ENCODE results near the gene ATRIP. TPM values are rescaled to one million over a fixed set of nuclear protein-coding genes. Genes with fewer than 3 reads are reported as not detected.

Gene ATRIP
- total RNA-seq, 1 experiment from 2014 or later: 16.1 TPM

DNA sequence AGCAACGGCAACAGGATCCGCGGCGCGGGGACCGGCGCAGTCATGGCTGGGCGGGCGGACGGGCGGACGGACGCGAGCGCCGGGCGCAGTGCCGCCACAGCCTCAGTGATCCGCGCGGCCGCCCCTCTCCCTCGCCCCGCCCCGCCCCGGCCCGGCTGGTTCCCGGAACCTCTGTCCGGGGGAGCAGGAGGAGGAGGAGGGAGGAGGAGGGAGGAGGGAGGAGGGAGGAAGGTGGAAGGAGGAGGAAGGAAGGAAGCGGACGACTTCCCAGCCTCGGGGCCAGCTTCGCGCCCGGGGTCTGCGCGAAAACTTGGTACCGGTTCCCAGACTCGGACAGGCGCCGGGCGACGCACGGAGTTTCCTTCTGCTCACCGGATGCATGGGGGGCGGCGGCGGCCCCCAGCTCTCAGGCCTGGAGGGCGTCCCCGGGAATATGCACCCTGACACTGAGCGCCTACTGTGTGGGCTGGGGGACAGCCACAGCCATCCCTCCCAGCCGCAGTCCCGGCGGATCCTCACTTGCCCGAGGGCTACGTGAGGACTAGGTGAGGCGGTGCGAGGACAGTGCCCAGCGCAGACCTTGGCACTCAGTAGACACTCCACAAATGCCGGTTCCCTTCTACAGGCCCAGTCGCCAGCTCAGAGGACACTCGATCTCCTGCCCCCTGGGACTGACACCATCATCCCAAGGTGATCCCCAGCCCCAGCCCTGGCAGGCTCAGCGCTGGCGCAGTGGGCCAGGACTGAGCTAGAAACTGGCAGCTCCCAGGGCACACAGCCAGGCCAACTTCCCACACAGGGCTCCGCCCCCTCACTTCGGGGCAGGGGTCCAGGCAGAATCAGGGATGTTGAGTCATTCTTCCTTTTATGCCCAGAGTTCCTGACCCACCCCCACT lies 57.8 kb downstream of the ATRIP start, which contains the start of gene SHISA5:
Gene SHISA5 (minus strand): TSS at position 124 of the 896 bp plus-strand sequence. CDS start 80 bp downstream, at position 44.
- Histone ChIP-seq H3K27me3 (ENCODE audit: low read length) (no peaks in the 10 kb centered on the region), H3K9me2 (replicated peaks; ENCODE audit: low read length) (no peaks in the 10 kb centered on the region), H3K9ac (ENCODE audit: low read length) (peak within 1 kb of the TSS; percentile 82), H2AFZ (ENCODE audit: low read length) (peak within 1 kb of the TSS; percentile 86), H4K20me1 (ENCODE audit: low read length) (no peaks in the 10 kb centered on the region), H3K4me3 (ENCODE audit: low read length) (peak within 1 kb of the TSS; percentile 84), H3K4me1 (ENCODE audit: insufficient read depth, low read length) (peaks cover 66% of the 10 kb centered on the region), H3K79me2 (ENCODE audit: low read length) (peaks cover 30% of the 10 kb centered on the region), H3K27ac (ENCODE audit: low read length) (peak within 1 kb of the TSS; percentile 64), H3F3A (ENCODE audit: low read length, unreplicated experiment) (peaks cover 5% of the 10 kb centered on the region), H3K4me2 (ENCODE audit: low read length) (peak within 1 kb of the TSS; percentile 97), H3K36me3 (ENCODE audit: low read depth, low read length) (no peaks in the 10 kb centered on the region), H3K9me3 (ENCODE audit: low read length) (no peaks in the 10 kb centered on the region)
- TSS peak; percentile 84 for BruUV-seq (replicated peaks)
- peak; percentile 63 for DNase-seq
- ChIA-PET CTCF (no interaction called here), POLR2A (ENCODE audit: unreplicated experiment) (interaction anchor here (0.7 kb wide), 1 partner anchor 15 kb away, joined by 4 read pairs; no protein-coding TSS in a partner anchor)
- no peak for TF ChIP-seq EZH2 (IDR thresholded peaks at IDR 0.05; ENCODE audit: low read length, unreplicated experiment)
- intact Hi-C loops (cut with micrococcal nuclease): no loop called here
- peak; percentile 39 for ATAC-seq

DNA sequence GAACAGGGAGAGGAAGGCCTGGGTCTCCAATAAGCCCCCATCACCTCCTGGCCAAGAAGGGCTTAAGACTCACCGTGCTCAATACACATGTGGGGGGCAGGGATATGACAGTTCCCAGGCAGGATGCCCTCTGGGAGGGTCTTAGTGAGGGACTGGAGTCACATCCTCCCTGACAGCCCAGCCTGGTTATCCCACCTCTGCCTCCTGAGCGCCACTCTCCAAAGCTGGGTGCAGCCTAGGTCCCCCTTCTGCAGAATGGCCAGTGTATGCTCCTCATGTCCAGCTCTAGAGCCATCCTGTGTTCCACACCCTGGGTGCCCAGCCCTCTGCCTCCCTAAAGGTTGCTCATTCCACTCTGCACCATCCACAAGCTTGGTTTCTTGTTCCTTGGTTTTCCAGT lies 58.6 kb downstream of the ATRIP start:
- no TSS peak for BruUV-seq (replicated peaks)
- no peaks in the 10 kb centered on the region for H4K20me1 ChIP-seq (ENCODE audit: low read length)
- H3K9ac ChIP-seq (ENCODE audit: low read length): no peak overlapping the region
- H3F3A ChIP-seq (ENCODE audit: low read length, unreplicated experiment): peaks cover 5% of the 10 kb centered on the region
- peaks cover 30% of the 10 kb centered on the region for H3K79me2 ChIP-seq (ENCODE audit: low read length)
- TF ChIP-seq, protein P1, sequence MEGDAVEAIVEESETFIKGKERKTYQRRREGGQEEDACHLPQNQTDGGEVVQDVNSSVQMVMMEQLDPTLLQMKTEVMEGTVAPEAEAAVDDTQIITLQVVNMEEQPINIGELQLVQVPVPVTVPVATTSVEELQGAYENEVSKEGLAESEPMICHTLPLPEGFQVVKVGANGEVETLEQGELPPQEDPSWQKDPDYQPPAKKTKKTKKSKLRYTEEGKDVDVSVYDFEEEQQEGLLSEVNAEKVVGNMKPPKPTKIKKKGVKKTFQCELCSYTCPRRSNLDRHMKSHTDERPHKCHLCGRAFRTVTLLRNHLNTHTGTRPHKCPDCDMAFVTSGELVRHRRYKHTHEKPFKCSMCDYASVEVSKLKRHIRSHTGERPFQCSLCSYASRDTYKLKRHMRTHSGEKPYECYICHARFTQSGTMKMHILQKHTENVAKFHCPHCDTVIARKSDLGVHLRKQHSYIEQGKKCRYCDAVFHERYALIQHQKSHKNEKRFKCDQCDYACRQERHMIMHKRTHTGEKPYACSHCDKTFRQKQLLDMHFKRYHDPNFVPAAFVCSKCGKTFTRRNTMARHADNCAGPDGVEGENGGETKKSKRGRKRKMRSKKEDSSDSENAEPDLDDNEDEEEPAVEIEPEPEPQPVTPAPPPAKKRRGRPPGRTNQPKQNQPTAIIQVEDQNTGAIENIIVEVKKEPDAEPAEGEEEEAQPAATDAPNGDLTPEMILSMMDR (conservative IDR thresholded peaks at IDR 0.05; ENCODE audit: low read depth, low read length): no peak
- TF ChIP-seq EZH2 (IDR thresholded peaks at IDR 0.05; ENCODE audit: low read length, unreplicated experiment): no peak
- no peak for TF ChIP-seq EZH2phosphoT487 (IDR thresholded peaks at IDR 0.05; ENCODE audit: borderline replicate concordance, low read length)
- POLR2A ChIA-PET (ENCODE audit: unreplicated experiment): no interaction called here
- H3K36me3 ChIP-seq (ENCODE audit: low read depth, low read length): no peaks in the 10 kb centered on the region
- no peak overlapping the region for H2AFZ ChIP-seq (ENCODE audit: low read length)
- H3K9me2 ChIP-seq (replicated peaks; ENCODE audit: low read length): no peaks in the 10 kb centered on the region
- intact Hi-C loops (cut with micrococcal nuclease): no loop called here
- CTCF ChIA-PET: no interaction called here
- ATAC-seq: no peak
- peaks cover 66% of the 10 kb centered on the region for H3K4me1 ChIP-seq (ENCODE audit: insufficient read depth, low read length)
- no peaks in the 10 kb centered on the region for H3K9me3 ChIP-seq (ENCODE audit: low read length)
- peak overlapping the region; percentile 97 for H3K4me2 ChIP-seq (ENCODE audit: low read length)
- DNase-seq: no peak
- no peak overlapping the region for H3K4me3 ChIP-seq (ENCODE audit: low read length)
- no peaks in the 10 kb centered on the region for H3K27me3 ChIP-seq (ENCODE audit: low read length)
- peak overlapping the region; percentile 64 for H3K27ac ChIP-seq (ENCODE audit: low read length)

DNA sequence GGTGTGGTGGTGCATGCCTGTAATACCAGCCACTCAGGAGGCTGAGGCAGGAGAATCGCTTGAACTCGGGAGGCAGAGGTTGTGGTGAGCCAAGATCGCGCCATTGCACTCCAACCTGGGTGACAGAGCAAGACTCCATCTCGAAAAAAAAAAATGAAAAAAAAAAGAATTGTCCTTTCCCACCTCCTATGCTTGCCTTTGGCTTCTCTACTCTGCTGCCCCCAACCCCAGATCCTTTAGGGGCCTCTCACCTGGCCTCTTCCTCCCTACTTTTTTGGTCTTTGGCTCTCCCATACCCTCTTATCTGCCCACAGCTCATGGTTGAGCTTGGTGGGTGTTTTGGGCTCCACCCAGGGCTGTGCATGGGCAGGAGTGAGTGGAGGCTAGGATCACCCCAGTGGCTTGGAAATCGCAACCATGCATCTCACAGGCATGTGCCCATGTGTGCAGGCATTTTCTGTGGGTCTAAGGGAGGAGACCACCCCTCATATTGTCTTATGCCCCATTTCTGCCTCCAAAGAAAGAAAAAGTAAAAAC lies 59.5 kb downstream of the ATRIP start:
- H4K20me1 ChIP-seq (ENCODE audit: low read length): no peaks in the 10 kb centered on the region
- DNase-seq: peak; percentile 0
- no peaks in the 10 kb centered on the region for H3K9me3 ChIP-seq (ENCODE audit: low read length)
- peak overlapping the region; percentile 97; the same call in 1 of the 2 replicates for H3K27ac ChIP-seq (ENCODE audit: low read length)
- BruUV-seq (replicated peaks): no TSS peak
- no peak overlapping the region for H2AFZ ChIP-seq (ENCODE audit: low read length)
- no peak overlapping the region for H3K9ac ChIP-seq (ENCODE audit: low read length)
- no peaks in the 10 kb centered on the region for H3K9me2 ChIP-seq (replicated peaks; ENCODE audit: low read length)
- POLR2A ChIA-PET (ENCODE audit: unreplicated experiment): no interaction called here
- H3K36me3 ChIP-seq (ENCODE audit: low read depth, low read length): no peaks in the 10 kb centered on the region
- H3K4me3 ChIP-seq (ENCODE audit: low read length): no peak overlapping the region
- no peaks in the 10 kb centered on the region for H3K27me3 ChIP-seq (ENCODE audit: low read length)
- intact Hi-C loops (cut with micrococcal nuclease): loop anchor here (2.0 kb wide), 2 partner anchors 33 to 43 kb away; no protein-coding TSS in a partner anchor
- no peak for TF ChIP-seq EZH2 (IDR thresholded peaks at IDR 0.05; ENCODE audit: low read length, unreplicated experiment)
- TF ChIP-seq, protein P1 (conservative IDR thresholded peaks at IDR 0.05; ENCODE audit: low read depth, low read length): no peak
- TF ChIP-seq EZH2phosphoT487 (IDR thresholded peaks at IDR 0.05; ENCODE audit: borderline replicate concordance, low read length): no peak
- CTCF ChIA-PET: no interaction called here
- H3K4me2 ChIP-seq (ENCODE audit: low read length): no peak overlapping the region
- peaks cover 60% of the 10 kb centered on the region for H3K4me1 ChIP-seq (ENCODE audit: insufficient read depth, low read length)
- H3K79me2 ChIP-seq (ENCODE audit: low read length): peaks cover 28% of the 10 kb centered on the region
- ATAC-seq: no peak
- H3F3A ChIP-seq (ENCODE audit: low read length, unreplicated experiment): peaks cover 5% of the 10 kb centered on the region

Data from PC-3 (cell line).